ENCODE data around the gene ZSCAN5A. TPM values are rescaled to one million over a fixed set of nuclear protein-coding genes. Genes with fewer than 3 reads are reported as not detected.

The ZSCAN5A gene
- total and polyA plus RNA-seq, 2 donors (not counting 1 experiment from before 2014, with no cell fraction given) = 5.5 to 6.3 TPM

DNA sequence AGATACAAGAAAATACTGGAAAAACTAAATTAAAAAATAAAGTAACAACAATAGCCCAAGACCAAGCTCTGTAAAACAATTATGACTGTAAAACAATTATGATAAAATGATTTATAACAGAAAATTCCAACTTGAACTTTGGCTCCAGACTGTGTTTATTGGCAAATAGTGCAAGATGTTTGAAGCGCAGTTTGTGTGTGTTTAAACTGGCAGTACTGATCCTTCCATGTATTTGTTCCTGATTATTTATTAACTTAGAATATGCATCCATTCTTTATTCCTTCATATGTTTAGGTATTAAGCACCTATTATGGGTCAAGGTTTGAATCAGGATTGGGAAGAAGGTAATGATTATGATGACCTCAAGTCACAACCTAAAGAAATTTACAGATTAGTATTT lies 40.9 kb upstream of the ZSCAN5A start:
- no peak for TF ChIP-seq EZH2 (IDR thresholded peaks at IDR 0.05; ENCODE audit: low read length, missing control alignments)
- TF ChIP-seq, protein P1, sequence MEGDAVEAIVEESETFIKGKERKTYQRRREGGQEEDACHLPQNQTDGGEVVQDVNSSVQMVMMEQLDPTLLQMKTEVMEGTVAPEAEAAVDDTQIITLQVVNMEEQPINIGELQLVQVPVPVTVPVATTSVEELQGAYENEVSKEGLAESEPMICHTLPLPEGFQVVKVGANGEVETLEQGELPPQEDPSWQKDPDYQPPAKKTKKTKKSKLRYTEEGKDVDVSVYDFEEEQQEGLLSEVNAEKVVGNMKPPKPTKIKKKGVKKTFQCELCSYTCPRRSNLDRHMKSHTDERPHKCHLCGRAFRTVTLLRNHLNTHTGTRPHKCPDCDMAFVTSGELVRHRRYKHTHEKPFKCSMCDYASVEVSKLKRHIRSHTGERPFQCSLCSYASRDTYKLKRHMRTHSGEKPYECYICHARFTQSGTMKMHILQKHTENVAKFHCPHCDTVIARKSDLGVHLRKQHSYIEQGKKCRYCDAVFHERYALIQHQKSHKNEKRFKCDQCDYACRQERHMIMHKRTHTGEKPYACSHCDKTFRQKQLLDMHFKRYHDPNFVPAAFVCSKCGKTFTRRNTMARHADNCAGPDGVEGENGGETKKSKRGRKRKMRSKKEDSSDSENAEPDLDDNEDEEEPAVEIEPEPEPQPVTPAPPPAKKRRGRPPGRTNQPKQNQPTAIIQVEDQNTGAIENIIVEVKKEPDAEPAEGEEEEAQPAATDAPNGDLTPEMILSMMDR (conservative IDR thresholded peaks at IDR 0.05 in 1 of 2, IDR thresholded peaks at IDR 0.05 in 1 of 2; ENCODE audit: low read depth in 1 of 2, low read length in 2 of 2) = no peak
- Histone ChIP-seq H3K4me2 (ENCODE audit: extremely low read depth, insufficient read depth, low read length) (no peak overlapping the region), H3K36me3 (ENCODE audit: control insufficient read depth, insufficient read depth, low read length) (no peaks in the 10 kb centered on the region), H2AFZ (ENCODE audit: low read length) (no peak overlapping the region), H4K20me1 (ENCODE audit: control insufficient read depth, extremely low read depth, insufficient read depth, low read length) (no peaks in the 10 kb centered on the region), H3K9me3 (ENCODE audit: control insufficient read depth, insufficient read depth, low read depth, low read length) (no peaks in the 10 kb centered on the region), H3K9ac (ENCODE audit: insufficient read depth, low read length) (no peak overlapping the region), H3K27me3 (ENCODE audit: control insufficient read depth, insufficient read depth, low read length) (no peaks in the 10 kb centered on the region), H3K27ac (ENCODE audit: insufficient read depth, low read length) (no peak overlapping the region), H3K79me2 (ENCODE audit: control insufficient read depth, insufficient read depth, low read length) (no peaks in the 10 kb centered on the region), H3K4me3 (replicated peaks in 1 of 4; ENCODE audit: control extremely low read depth in 1 of 4, insufficient read depth in 1 of 4, low read depth in 3 of 4, low read length in 4 of 4) (no peak overlapping the region), H3K4me1 (ENCODE audit: control insufficient read depth, extremely low read depth, insufficient read depth, low read length) (no peaks in the 10 kb centered on the region)
- no peak for DNase-seq (ENCODE audit: low read depth in 2 of 2)

DNA sequence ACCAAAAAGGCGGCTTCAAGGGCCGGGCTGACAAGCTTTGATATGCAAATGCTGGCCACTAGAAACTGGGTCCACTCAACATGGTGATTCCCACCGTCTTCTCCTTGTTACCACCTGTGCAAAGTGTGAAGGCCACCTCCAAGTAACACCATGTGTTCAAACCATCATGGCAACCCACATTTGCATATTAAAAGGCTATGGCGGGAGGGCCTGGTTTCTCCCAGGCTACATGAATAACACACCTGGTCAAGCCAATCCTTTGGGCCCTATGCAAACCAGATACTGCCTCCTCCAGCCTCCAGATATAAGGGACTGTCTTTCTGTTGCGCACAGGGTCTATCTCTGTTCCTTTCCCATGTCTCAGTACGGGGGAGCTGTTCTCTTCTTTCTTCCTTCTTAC lies 36.6 kb upstream of the ZSCAN5A start:
- no peak overlapping the region for H3K27ac ChIP-seq (ENCODE audit: insufficient read depth, low read length)
- H4K20me1 ChIP-seq (ENCODE audit: control insufficient read depth, extremely low read depth, insufficient read depth, low read length) = no peaks in the 10 kb centered on the region
- no peak overlapping the region for H3K9ac ChIP-seq (ENCODE audit: insufficient read depth, low read length)
- no peaks in the 10 kb centered on the region for H3K27me3 ChIP-seq (ENCODE audit: control insufficient read depth, insufficient read depth, low read length)
- no peak overlapping the region for H3K4me3 ChIP-seq (replicated peaks in 1 of 4; ENCODE audit: control extremely low read depth in 1 of 4, insufficient read depth in 1 of 4, low read depth in 3 of 4, low read length in 4 of 4)
- H3K79me2 ChIP-seq (ENCODE audit: control insufficient read depth, insufficient read depth, low read length) = no peaks in the 10 kb centered on the region
- no peaks in the 10 kb centered on the region for H3K36me3 ChIP-seq (ENCODE audit: control insufficient read depth, insufficient read depth, low read length)
- no peak for TF ChIP-seq EZH2 (IDR thresholded peaks at IDR 0.05; ENCODE audit: low read length, missing control alignments)
- TF ChIP-seq, protein P1 (conservative IDR thresholded peaks at IDR 0.05 in 1 of 2, IDR thresholded peaks at IDR 0.05 in 1 of 2; ENCODE audit: low read depth in 1 of 2, low read length in 2 of 2) = no peak
- no peaks in the 10 kb centered on the region for H3K4me1 ChIP-seq (ENCODE audit: control insufficient read depth, extremely low read depth, insufficient read depth, low read length)
- H2AFZ ChIP-seq (ENCODE audit: low read length) = no peak overlapping the region
- no peak overlapping the region for H3K4me2 ChIP-seq (ENCODE audit: extremely low read depth, insufficient read depth, low read length)
- no peak for DNase-seq (ENCODE audit: low read depth in 2 of 2)
- H3K9me3 ChIP-seq (ENCODE audit: control insufficient read depth, insufficient read depth, low read depth, low read length) = no peaks in the 10 kb centered on the region

DNA sequence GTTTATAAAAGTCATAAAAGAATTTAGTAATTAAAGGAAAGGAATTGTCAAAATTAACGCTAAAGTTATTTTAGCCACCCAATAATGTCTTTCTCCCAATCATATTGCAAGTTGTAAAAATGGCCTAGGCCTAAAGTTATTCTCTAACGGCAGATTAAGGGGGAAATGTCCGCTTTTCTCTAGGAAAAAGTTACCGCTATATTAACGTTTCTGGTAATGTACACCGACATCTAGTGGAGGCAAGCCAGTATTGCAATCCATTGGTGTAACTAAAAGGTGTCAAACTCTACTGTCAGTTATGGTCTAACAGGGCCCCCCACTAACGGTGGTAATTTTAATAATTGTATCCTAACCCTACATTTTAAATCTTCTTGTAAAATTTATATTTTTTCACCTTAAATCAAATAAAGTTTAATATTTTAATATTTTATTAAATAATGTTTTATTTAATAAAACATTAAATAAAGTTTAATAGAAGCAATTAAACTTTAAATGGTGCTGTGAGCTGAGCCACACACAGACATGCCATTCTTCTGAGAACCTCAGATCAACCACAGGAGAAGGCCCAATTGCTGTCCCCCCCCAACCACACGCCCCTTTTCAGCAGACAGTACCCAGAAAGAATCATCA lies 35.9 kb upstream of the ZSCAN5A start:
- Histone ChIP-seq H3K4me3 (replicated peaks in 1 of 4; ENCODE audit: control extremely low read depth in 1 of 4, insufficient read depth in 1 of 4, low read depth in 3 of 4, low read length in 4 of 4) (no peak overlapping the region), H4K20me1 (ENCODE audit: control insufficient read depth, extremely low read depth, insufficient read depth, low read length) (no peaks in the 10 kb centered on the region), H3K4me2 (ENCODE audit: extremely low read depth, insufficient read depth, low read length) (no peak overlapping the region), H3K9me3 (ENCODE audit: control insufficient read depth, insufficient read depth, low read depth, low read length) (no peaks in the 10 kb centered on the region), H3K9ac (ENCODE audit: insufficient read depth, low read length) (no peak overlapping the region), H3K27me3 (ENCODE audit: control insufficient read depth, insufficient read depth, low read length) (no peaks in the 10 kb centered on the region), H3K4me1 (ENCODE audit: control insufficient read depth, extremely low read depth, insufficient read depth, low read length) (no peaks in the 10 kb centered on the region), H3K36me3 (ENCODE audit: control insufficient read depth, insufficient read depth, low read length) (no peaks in the 10 kb centered on the region), H3K79me2 (ENCODE audit: control insufficient read depth, insufficient read depth, low read length) (no peaks in the 10 kb centered on the region), H3K27ac (ENCODE audit: insufficient read depth, low read length) (no peak overlapping the region), H2AFZ (ENCODE audit: low read length) (no peak overlapping the region)
- TF ChIP-seq, protein P1 (conservative IDR thresholded peaks at IDR 0.05 in 1 of 2, IDR thresholded peaks at IDR 0.05 in 1 of 2; ENCODE audit: low read depth in 1 of 2, low read length in 2 of 2) = peak; percentile 85 to 91
- TF ChIP-seq EZH2 (IDR thresholded peaks at IDR 0.05; ENCODE audit: low read length, missing control alignments) = no peak
- peak; percentile 23 to 60 for DNase-seq (ENCODE audit: low read depth in 2 of 2)
